ENCODE results near the gene MAP2. TPM values are rescaled to one million over a fixed set of nuclear protein-coding genes. Genes with fewer than 3 reads are reported as not detected.

MAP2 gene
- total RNA-seq, 4 donors from 2014 or later: 18.9 to 36.4 (median 25.3) TPM

DNA sequence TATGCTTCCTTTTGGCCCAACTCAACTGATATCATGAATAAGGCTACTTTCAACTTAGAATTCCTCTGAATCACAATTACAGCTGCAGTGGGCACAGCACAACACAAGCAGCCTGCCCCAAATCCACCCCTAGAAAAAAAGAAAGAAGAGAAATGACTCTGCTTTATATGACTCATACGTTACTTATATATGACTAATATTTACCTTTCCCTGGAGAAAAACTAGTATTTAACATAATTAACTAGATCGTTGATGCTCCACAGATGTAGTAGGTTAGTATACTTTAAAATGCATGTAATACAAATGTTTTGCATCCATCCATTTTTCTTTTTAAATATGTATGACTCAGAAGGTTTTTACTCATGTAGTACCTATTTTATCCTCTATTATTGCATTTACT, 214.5 kb downstream of the MAP2 start:
- no peak for ATAC-seq (ENCODE audit: low FRiP score)
- TF ChIP-seq, protein P1, sequence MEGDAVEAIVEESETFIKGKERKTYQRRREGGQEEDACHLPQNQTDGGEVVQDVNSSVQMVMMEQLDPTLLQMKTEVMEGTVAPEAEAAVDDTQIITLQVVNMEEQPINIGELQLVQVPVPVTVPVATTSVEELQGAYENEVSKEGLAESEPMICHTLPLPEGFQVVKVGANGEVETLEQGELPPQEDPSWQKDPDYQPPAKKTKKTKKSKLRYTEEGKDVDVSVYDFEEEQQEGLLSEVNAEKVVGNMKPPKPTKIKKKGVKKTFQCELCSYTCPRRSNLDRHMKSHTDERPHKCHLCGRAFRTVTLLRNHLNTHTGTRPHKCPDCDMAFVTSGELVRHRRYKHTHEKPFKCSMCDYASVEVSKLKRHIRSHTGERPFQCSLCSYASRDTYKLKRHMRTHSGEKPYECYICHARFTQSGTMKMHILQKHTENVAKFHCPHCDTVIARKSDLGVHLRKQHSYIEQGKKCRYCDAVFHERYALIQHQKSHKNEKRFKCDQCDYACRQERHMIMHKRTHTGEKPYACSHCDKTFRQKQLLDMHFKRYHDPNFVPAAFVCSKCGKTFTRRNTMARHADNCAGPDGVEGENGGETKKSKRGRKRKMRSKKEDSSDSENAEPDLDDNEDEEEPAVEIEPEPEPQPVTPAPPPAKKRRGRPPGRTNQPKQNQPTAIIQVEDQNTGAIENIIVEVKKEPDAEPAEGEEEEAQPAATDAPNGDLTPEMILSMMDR (IDR thresholded peaks at IDR 0.05): no peak
- DNase-seq (ENCODE audit: low spot score): no peak

DNA sequence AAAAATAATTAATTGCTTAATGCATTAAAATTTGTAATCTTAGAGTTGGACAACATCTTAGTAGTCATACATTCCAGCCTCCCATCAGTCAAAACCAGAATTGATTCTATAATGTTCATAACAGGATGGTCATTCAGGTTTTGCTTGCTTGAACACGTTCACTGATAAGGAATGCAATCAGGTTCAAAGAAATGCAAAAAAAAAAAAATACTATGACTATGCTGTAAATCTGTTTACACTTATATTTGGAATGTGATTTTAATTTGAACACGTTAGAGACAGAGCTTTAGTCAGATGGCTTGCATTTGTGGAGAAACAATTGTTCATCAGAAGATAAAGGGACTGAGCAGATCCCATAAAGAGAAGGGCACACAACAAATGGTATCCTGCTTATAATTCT, 216.5 kb downstream of the MAP2 start:
- no peak for DNase-seq (ENCODE audit: low spot score)
- no peak for ATAC-seq (ENCODE audit: low FRiP score)
- TF ChIP-seq, protein P1 (IDR thresholded peaks at IDR 0.05): no peak

DNA sequence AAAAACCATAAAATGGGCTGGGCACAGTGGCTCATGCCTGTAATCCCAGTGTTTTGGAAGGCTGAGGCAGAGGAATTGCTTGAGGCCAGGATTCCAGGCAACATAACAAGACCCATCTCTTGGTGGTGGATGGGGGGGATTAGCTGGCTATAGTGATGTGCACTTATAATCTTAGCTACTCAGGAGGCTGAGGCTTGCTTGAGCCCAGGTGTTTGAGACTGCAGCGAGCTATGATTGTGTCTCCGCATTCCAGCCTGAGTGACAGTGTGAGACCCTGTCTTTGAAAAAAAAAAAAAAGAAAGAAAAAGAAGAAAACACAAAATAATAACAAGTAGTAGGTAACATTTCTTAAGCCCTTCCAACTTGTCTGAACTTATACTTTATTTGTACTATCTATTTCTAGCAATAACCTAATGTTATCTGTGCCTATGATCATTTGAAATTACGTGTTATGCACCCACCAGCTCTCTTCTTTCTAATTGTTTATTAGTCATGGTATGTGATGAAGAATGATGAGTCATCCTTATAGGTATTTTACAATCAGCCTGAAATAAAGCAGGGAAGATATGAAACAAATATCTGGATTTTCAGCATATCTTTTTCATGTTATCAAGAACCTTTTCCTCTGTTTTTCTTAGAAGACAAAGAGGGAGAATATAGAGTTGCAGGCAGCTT, 218.4 kb downstream of the MAP2 start:
- ATAC-seq (ENCODE audit: low FRiP score): no peak
- DNase-seq (ENCODE audit: low spot score): no peak
- TF ChIP-seq, protein P1 (IDR thresholded peaks at IDR 0.05): no peak

DNA sequence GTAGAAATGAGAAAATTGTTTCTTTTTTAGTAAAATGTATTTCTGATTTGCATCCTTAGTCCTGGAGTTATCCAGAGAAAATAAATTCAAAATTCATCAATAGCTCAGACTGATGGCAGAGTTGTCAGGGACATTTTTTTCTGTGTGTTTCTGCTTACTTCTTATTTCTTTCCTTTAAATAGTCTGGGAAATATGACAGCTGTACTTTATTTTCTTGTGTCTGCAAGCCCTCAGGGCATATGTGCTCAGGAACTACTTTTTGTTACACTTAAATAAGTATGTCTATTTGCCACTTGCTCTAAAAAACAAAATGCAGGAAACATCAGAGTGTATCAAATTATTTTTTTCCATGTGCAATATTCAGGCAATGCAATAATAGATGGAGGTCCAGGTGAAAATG, 221.0 kb downstream of the MAP2 start:
- DNase-seq (ENCODE audit: low spot score): no peak
- TF ChIP-seq, protein P1 (IDR thresholded peaks at IDR 0.05): no peak
- ATAC-seq (ENCODE audit: low FRiP score): no peak

DNA sequence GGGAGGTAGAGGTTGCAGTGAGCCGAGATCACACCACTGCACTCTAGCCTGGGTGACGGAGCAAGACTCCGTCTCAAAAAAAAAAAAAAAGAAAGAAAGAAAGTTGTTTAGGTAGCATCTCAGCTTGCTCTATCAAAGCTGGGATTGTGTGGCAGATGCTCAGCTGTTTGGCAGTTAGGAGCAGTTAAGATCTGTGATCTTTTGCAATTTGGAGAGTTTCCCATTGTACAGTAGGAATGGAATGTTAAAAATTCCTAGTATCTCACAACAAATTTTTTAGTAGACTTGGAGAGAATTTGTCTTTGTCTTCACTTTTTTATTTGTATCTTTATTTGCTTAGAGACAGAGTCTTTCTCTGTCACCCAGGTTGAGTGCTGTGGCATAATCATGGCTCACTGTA, 224.9 kb downstream of the MAP2 start:
- ATAC-seq (ENCODE audit: low FRiP score) (no peak), DNase-seq (ENCODE audit: low spot score) (no peak)
- TF ChIP-seq, protein P1 (IDR thresholded peaks at IDR 0.05): no peak

DNA sequence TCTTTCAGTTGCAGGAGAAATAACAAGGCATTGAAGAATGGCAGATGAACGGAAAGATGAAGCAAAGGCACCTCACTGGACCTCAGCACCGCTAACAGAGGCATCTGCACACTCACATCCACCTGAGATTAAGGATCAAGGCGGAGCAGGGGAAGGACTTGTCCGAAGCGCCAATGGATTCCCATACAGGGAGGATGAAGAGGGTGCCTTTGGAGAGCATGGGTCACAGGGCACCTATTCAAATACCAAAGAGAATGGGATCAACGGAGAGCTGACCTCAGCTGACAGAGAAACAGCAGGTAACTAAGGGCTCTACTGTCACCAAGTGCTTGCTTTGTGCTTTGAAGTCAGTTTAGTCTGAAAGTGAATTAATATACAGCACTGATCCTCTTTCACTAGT, 229.3 kb downstream of the MAP2 start:
- TF ChIP-seq, protein P1 (IDR thresholded peaks at IDR 0.05): no peak
- ATAC-seq (ENCODE audit: low FRiP score) (no peak), DNase-seq (ENCODE audit: low spot score) (no peak)

DNA sequence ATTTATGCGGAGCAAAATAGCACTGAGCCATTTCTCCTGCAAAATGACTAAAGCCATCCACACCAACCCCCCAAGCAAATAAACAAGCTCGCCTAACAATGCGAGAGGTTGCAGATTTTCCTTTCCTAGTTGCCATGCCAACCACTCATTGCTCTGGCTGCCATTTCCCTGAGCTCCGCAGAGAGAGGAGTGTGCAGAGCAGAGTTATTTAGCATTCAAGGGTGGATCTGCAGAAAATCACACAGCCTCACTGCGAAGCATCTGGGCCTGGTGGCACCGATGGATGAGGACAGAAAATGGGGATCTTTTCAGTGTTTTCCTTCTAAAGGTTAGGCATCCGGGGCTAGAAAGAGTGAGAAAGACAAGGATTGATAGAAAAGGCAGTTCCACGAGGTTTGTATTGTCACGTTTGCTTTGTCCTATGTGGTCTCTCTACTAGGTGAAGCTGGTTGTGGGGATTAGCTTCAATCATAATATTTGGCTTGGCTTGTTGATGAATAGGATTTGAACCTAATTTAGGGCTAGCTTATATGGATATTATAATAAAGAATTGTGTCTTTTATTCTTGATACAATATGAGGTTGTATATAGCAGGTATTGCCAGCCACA, 237.5 kb downstream of the MAP2 start:
- no peak for ATAC-seq (ENCODE audit: low FRiP score)
- TF ChIP-seq, protein P1 (IDR thresholded peaks at IDR 0.05): no peak
- DNase-seq (ENCODE audit: low spot score): no peak
